K562 (cell line): ENCODE results near the gene PPARG. TPM values are rescaled to one million over a fixed set of nuclear protein-coding genes. Genes with fewer than 3 reads are reported as not detected.

Experiments used
- ATAC-seq: fragments of 200-7000 bp; cut with Tn5 transposase; 3 replicates; pipeline ENCODE4 v1.9.1; 2020; ENCODE audit warnings: moderate library complexity
- BruUV-seq: library from RNA; stranded (reverse); fragments of 400-500 nt; replicated peaks from 2 replicates; lab custom pipeline; 2021; lab: Mats Ljungman, UMichigan
- CTCF ChIA-PET: fragments of 300-600 bp; formaldehyde crosslinking; extraction: SDS; loops from one replicate; lab custom pipeline; 2021; ENCODE audit warnings: low intra/inter-chr PET ratio; lab: Yijun Ruan, JAX
- POLR2A ChIA-PET: fragments of 300-600, 350-650 bp; sonication (Branson Sonifier 250); formaldehyde crosslinking; extraction: SDS; loops from one replicate; lab custom pipeline; 2021; ENCODE audit warnings: antibody characterized with exemption, inconsistent platforms; lab: Yijun Ruan, JAX
- DNase-seq, 4 experiments: peaks; one replicate each; pipeline versions ENCODE4 v3.0.0 to v3.0.0-alpha.2; 2011 to 2018; ENCODE audit warnings: low spot score in 3 of 4, mixed read lengths in 3 of 4; ENCODE audit errors: extremely low read depth in 1 of 4
- FAIRE-seq: peaks from 2 replicates; lab custom pipeline; 2011; peaks lifted over from hg19 to GRCh38; lab: Jason Lieb, UNC
- H2AFZ ChIP-seq: 2 replicates; pipeline ENCODE4 v1.6.0; 2011; ENCODE audit warnings: low read depth, low read length, control low read depth, inconsistent platforms
- H3K27ac ChIP-seq: fragments of 200-600 bp; 3 replicates; pipeline ENCODE4 v1.8.0; 2011; ENCODE audit warnings: low read depth, mild to moderate bottlenecking, control low read depth, inconsistent platforms, low read length, moderate library complexity, mixed read lengths; ENCODE audit errors: extremely low read depth
- H3K27me3 ChIP-seq, 2 experiments: fragments of 300-600 bp in 1 of 2; 2 replicates in 1 of 2; 3 replicates in 1 of 2; pipeline versions ENCODE4 v1.6.0 to v1.8.0; 2011; ENCODE audit warnings: inconsistent platforms in 2 of 2, low read length in 2 of 2, mild to moderate bottlenecking in 1 of 2, mixed read lengths in 1 of 2, moderate library complexity in 1 of 2; ENCODE audit not compliant: control insufficient read depth in 2 of 2, insufficient read depth in 2 of 2
- H3K36me3 ChIP-seq: fragments of 300-600 bp; 3 replicates; pipeline ENCODE4 v1.8.0; 2011; ENCODE audit warnings: mild to moderate bottlenecking, low read length, inconsistent platforms; ENCODE audit not compliant: control insufficient read depth, insufficient read depth
- H3K4me1 ChIP-seq, 2 experiments: fragments of 200-600 bp in 1 of 2; replicated peaks in 1 of 2; 2 replicates in 1 of 2; 3 replicates in 1 of 2; pipeline versions ENCODE4 v1.5.1 to v1.8.0; 2011; ENCODE audit warnings: inconsistent platforms in 2 of 2, low read length in 2 of 2, mild to moderate bottlenecking in 1 of 2, mixed read lengths in 1 of 2, moderate library complexity in 1 of 2; ENCODE audit not compliant: control insufficient read depth in 2 of 2, insufficient read depth in 2 of 2
- H3K4me2 ChIP-seq: 2 replicates; pipeline ENCODE4 v1.6.1; 2011; ENCODE audit warnings: low read length, control low read depth, inconsistent platforms, mixed read lengths; ENCODE audit not compliant: insufficient read depth
- H3K4me3 ChIP-seq: fragments of 200-600 bp; sonication (generic), shearing (Covaris generic); 2 replicates; pipeline ENCODE4 v1.5.1; 2016; ENCODE audit warnings: control low read depth, inconsistent platforms
- H3K79me2 ChIP-seq: fragments of 200-600 bp; 3 replicates; pipeline ENCODE4 v1.8.0; 2011; ENCODE audit warnings: low read length, inconsistent platforms; ENCODE audit not compliant: control insufficient read depth, insufficient read depth
- H3K9ac ChIP-seq, 2 experiments: 2 replicates each; pipeline versions ENCODE4 v1.6.0 to v1.6.1; 2011; ENCODE audit warnings: low read depth in 2 of 2, low read length in 2 of 2, control low read depth in 1 of 2, inconsistent platforms in 1 of 2, mild to moderate bottlenecking in 1 of 2, mixed read lengths in 1 of 2; ENCODE audit not compliant: insufficient read depth in 1 of 2
- H3K9me1 ChIP-seq: one replicate; pipeline ENCODE4 v1.6.0; 2011; ENCODE audit warnings: inconsistent platforms, mild to moderate bottlenecking, low read length, moderate library complexity; ENCODE audit not compliant: control insufficient read depth, insufficient read depth
- H3K9me3 ChIP-seq: replicated peaks from 2 replicates; pipeline ENCODE4 v1.5.1; 2011; ENCODE audit warnings: low read depth, low read length, inconsistent platforms; ENCODE audit not compliant: control insufficient read depth, insufficient read depth
- H4K20me1 ChIP-seq: replicated peaks from 2 replicates; pipeline ENCODE4 v1.6.1; 2011; ENCODE audit warnings: low read length, inconsistent platforms, mixed read lengths; ENCODE audit not compliant: control insufficient read depth, insufficient read depth
- ESRRB ChIP-seq: fragments of 250-450 bp; sonication (Bioruptor Pico); IDR thresholded peaks from 2 replicates; pipeline ENCODE4 v1.5.0; 2020; ENCODE audit warnings: mild to moderate bottlenecking, moderate library complexity, borderline replicate concordance
- MED1 ChIP-seq: sonication (generic); formaldehyde crosslinking; IDR thresholded peaks from 2 replicates; pipeline ENCODE4 v1.8.1; 2023; ENCODE audit warnings: missing genetic modification reagents, borderline replicate concordance
- MYBL2 ChIP-seq, 2 experiments: fragments of 450-650 bp in 1 of 2; sonication (generic) in 1 of 2; formaldehyde crosslinking in 1 of 2; IDR thresholded peaks; 2 replicates each; pipeline versions ENCODE4 v1.6.1 to v1.8.1; 2017 to 2022; ENCODE audit warnings: borderline replicate concordance in 1 of 2, inconsistent platforms in 1 of 2, low read depth in 1 of 2, mild to moderate bottlenecking in 1 of 2, missing genetic modification reagents in 1 of 2, moderate library complexity in 1 of 2
- ZBTB17 ChIP-seq: fragments of 450-650 bp; formaldehyde crosslinking; IDR thresholded peaks from 2 replicates; pipeline ENCODE4 v1.4.0; 2020; ENCODE audit warnings: mild to moderate bottlenecking
- WGBS: fragments of 100-300 bp; shearing (Covaris generic); methylation state at CpG from one replicate; pipeline ENCODE4 v1.1.6; 2016; ENCODE audit warnings: low coverage, mixed read lengths; ENCODE audit not compliant: insufficient coverage; ENCODE audit errors: missing lambda C conversion rate; 5-methylcytosine and 5-hydroxymethylcytosine counted together
- in situ Hi-C: fragments of 300-500 bp; cut with MboI; formaldehyde crosslinking; loops from 4 replicates; pipeline ENCODE4 v1.15.0; 2018; ENCODE audit warnings: inconsistent platforms, mixed read lengths
- intact Hi-C: fragments of 100-400 bp; cut with micrococcal nuclease; formaldehyde crosslinking; loops from 2 replicates; pipeline ENCODE4 v1.14.2; 2022
- polyA plus RNA-seq, 8 experiments: library from polyadenylated mRNA; depleted of rRNA in 4 of 8; stranded (reverse) in 5 of 8; unstranded in 3 of 8; fragments of >200 nt; fragmentation: Nextera tagmentation in 2 of 8; fragmentation: Illumina TruSeq in 1 of 8; extraction: Ambion mirVana in 2 of 8; extraction: Trizol in 1 of 8; gene quantifications; 2 replicates each; pipeline versions ENCODE4 v1.2.1 to v1.2.3, GENCODE V29; 2011 to 2014; ENCODE audit warnings: inconsistent platforms in 1 of 8, missing spikeins in 1 of 8
- total RNA-seq, 7 experiments: library from RNA; depleted of rRNA in 6 of 7; stranded (reverse); fragments of >200 nt in 6 of 7; fragmentation: Illumina TruSeq in 2 of 7; extraction: Trizol in 2 of 7; gene quantifications; 2 replicates each; pipeline versions ENCODE4 v1.2.1 to v1.2.3, GENCODE V29; 2011 to 2021; ENCODE audit warnings: low replicate concordance in 1 of 7
- TF ChIP-seq, protein P1 (sequence below): fragments of 250-450 bp; sonication (Bioruptor Pico); IDR thresholded peaks from 2 replicates; pipeline ENCODE4 v1.8.0; 2022; ENCODE audit warnings: inconsistent platforms

Gene PPARG
- total and polyA plus RNA-seq, 9 of the 15 experiments (the other 6 are each of a cell fraction or from before 2014, with no cell fraction given) = not detected

DNA sequence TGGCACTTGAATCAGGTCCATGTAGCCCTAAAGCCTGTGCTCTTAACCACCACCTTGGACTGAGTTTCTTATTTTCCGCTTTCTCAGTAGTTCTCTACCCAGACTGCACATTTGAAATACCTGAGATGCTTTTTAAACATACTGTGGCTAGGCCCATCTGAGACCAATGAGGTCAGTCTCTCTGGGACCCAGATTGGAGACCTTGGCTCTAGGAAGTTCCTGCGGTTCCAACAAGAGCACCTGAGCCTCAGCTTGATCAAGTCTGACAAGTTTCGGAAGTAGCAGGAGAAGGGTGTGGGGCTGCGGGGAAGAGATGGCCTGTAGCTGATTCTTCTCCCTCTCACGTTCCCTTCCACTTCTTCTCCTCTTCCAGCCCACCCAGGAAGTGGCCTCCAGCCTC, 183.9 kb downstream of the PPARG start:
- WGBS = 5% methylated on average over 4 of the region's 5 CpGs
- no peak for ATAC-seq
- Histone ChIP-seq H3K4me3 (no peak overlapping the region), H3K79me2 (no peaks in the 10 kb centered on the region), H3K9me1 (no peaks in the 10 kb centered on the region), H3K4me1 (no peaks in the 10 kb centered on the region), H3K9me3 (no peaks in the 10 kb centered on the region), H3K36me3 (no peaks in the 10 kb centered on the region), H3K9ac (no peak overlapping the region), H3K27me3 (peaks cover 55 to 74% of the 10 kb centered on the region in 2 experiments), H4K20me1 (no peaks in the 10 kb centered on the region), H3K27ac (no peak overlapping the region), H3K4me2 (no peak overlapping the region), H2AFZ (no peak overlapping the region)
- no peak for DNase-seq
- intact Hi-C loops (no loop called here), in situ Hi-C loops (no loop called here)
- ChIA-PET POLR2A (interaction anchor here (0.8 kb wide), 1 partner anchor 11 kb away, joined by 3 read pairs; the partner anchor contains the start of gene TSEN2), CTCF (no interaction called here)
- no peak for FAIRE-seq
- no peak for TF ChIP-seq ESRRB (CRISPR knock-in tag)
- no peak for TF ChIP-seq ZBTB17 (CRISPR knock-in tag)
- TF ChIP-seq, protein P1, sequence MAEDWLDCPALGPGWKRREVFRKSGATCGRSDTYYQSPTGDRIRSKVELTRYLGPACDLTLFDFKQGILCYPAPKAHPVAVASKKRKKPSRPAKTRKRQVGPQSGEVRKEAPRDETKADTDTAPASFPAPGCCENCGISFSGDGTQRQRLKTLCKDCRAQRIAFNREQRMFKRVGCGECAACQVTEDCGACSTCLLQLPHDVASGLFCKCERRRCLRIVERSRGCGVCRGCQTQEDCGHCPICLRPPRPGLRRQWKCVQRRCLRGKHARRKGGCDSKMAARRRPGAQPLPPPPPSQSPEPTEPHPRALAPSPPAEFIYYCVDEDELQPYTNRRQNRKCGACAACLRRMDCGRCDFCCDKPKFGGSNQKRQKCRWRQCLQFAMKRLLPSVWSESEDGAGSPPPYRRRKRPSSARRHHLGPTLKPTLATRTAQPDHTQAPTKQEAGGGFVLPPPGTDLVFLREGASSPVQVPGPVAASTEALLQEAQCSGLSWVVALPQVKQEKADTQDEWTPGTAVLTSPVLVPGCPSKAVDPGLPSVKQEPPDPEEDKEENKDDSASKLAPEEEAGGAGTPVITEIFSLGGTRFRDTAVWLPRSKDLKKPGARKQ = no peak
- TF ChIP-seq MYBL2 (IDR thresholded peaks at IDR 0.05; ENCODE audit: low read depth) = no peak
- TF ChIP-seq MYBL2 (CRISPR knock-in tag; IDR thresholded peaks at IDR 0.05; ENCODE audit: borderline replicate concordance) = no peak
- no peak for TF ChIP-seq MED1 (CRISPR knock-in tag)
- BruUV-seq = no TSS peak
